ENCODE results near the gene SPATA20.
A peak's percentile ranks its signal among the peaks of the same experiment; 100 is the strongest.

Gene SPATA20

GRCh38 chr17:50547035-50547735 is at the start of gene SPATA20:
TSS of gene SPATA20 (plus strand) at chr17:50547174. CDS start at chr17:50547209, 35 bp downstream.
- peak within 1 kb of the TSS; percentile 54 for H3K4me3 ChIP-seq (ENCODE audit: low read length)
- no peak for TF ChIP-seq ZNF274 (IDR thresholded peaks at IDR 0.05; ENCODE audit: low read depth, low read length)

GRCh38 chr17:50498021-50498874 is 48.7 kb upstream of the SPATA20 start:
- H3K4me3 ChIP-seq (ENCODE audit: low read length): no peak overlapping the region
- no peak for TF ChIP-seq ZNF274 (IDR thresholded peaks at IDR 0.05; ENCODE audit: low read depth, low read length)

GRCh38 chr17:50499270-50499669 is 47.7 kb upstream of the SPATA20 start:
- TF ChIP-seq ZNF274 (IDR thresholded peaks at IDR 0.05; ENCODE audit: low read depth, low read length): no peak

GRCh38 chr17:50499721-50500120 is 47.3 kb upstream of the SPATA20 start:
- no peak for TF ChIP-seq ZNF274 (IDR thresholded peaks at IDR 0.05; ENCODE audit: low read depth, low read length)
- no peak overlapping the region for H3K4me3 ChIP-seq (ENCODE audit: low read length)

More at GRCh38 chr17:50499270-50499669, 47.7 kb upstream of the SPATA20 start:
- no peak overlapping the region for H3K4me3 ChIP-seq (ENCODE audit: low read length)

- H3K4me3 ChIP-seq (ENCODE audit: low read length): no peak overlapping the region
- TF ChIP-seq ZNF274 (IDR thresholded peaks at IDR 0.05; ENCODE audit: low read depth, low read length): no peak
These were observed 45.9 kb upstream of the SPATA20 start for GRCh38 chr17:50501054-50501453.

GRCh38 chr17:50502301-50502990 is 44.5 kb upstream of the SPATA20 start:
- no peak overlapping the region for H3K4me3 ChIP-seq (ENCODE audit: low read length)
- TF ChIP-seq ZNF274 (IDR thresholded peaks at IDR 0.05; ENCODE audit: low read depth, low read length): no peak

- no peak for TF ChIP-seq ZNF274 (IDR thresholded peaks at IDR 0.05; ENCODE audit: low read depth, low read length)
- no peak overlapping the region for H3K4me3 ChIP-seq (ENCODE audit: low read length)
These were observed 41.3 kb upstream of the SPATA20 start for GRCh38 chr17:50505591-50506130.

- TF ChIP-seq ZNF274 (IDR thresholded peaks at IDR 0.05; ENCODE audit: low read depth, low read length): no peak
These were observed 40.7 kb upstream of the SPATA20 start for GRCh38 chr17:50506298-50506697.

GRCh38 chr17:50507871-50508572 is 39.0 kb upstream of the SPATA20 start, which contains the start of gene MYCBPAP:
TSS of gene MYCBPAP (plus strand) at chr17:50508439. CDS start at chr17:50508675, 236 bp downstream.
- H3K4me3 ChIP-seq (ENCODE audit: low read length): peak within 1 kb of the TSS; percentile 57; the same call in 1 of the 2 replicates
- no peak for TF ChIP-seq ZNF274 (IDR thresholded peaks at IDR 0.05; ENCODE audit: low read depth, low read length)

More at GRCh38 chr17:50506298-50506697, 40.7 kb upstream of the SPATA20 start:
- no peak overlapping the region for H3K4me3 ChIP-seq (ENCODE audit: low read length)

GRCh38 chr17:50508573-50509460 is 38.2 kb upstream of the SPATA20 start:
- peak overlapping the region; percentile 57; the same call in 1 of the 2 replicates for H3K4me3 ChIP-seq (ENCODE audit: low read length)
- no peak for TF ChIP-seq ZNF274 (IDR thresholded peaks at IDR 0.05; ENCODE audit: low read depth, low read length)

GRCh38 chr17:50511058-50511457 is 35.9 kb upstream of the SPATA20 start:
- no peak for TF ChIP-seq ZNF274 (IDR thresholded peaks at IDR 0.05; ENCODE audit: low read depth, low read length)
- H3K4me3 ChIP-seq (ENCODE audit: low read length): no peak overlapping the region

- no peak for TF ChIP-seq ZNF274 (IDR thresholded peaks at IDR 0.05; ENCODE audit: low read depth, low read length)
- no peak overlapping the region for H3K4me3 ChIP-seq (ENCODE audit: low read length)
These were observed 33.5 kb upstream of the SPATA20 start for GRCh38 chr17:50513495-50513894.

All from GM08714 (cell line).